Measurements from ENCODE around the gene ADAD2.

DNA sequence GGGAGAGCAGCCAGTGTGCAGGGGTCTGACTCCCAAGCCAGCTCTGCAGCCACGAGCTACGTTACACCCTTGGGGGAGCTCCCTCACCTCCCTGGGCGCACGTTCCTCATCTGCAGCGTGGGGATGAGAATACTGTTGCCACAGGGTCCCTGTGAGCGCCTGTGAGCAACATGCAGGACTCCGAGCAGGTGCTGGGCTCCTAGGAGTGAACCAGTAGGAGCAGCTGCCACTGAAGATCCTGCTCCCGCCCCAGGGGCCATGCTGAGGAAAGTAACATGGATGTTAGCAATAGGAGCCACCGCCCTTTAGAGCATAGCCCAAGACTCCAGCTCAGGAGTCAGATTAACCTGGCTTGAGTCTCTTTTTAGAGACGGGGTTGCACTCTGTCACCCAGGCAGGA lies 29.9 kb upstream of the ADAD2 start:
- TF ChIP-seq, protein P1, sequence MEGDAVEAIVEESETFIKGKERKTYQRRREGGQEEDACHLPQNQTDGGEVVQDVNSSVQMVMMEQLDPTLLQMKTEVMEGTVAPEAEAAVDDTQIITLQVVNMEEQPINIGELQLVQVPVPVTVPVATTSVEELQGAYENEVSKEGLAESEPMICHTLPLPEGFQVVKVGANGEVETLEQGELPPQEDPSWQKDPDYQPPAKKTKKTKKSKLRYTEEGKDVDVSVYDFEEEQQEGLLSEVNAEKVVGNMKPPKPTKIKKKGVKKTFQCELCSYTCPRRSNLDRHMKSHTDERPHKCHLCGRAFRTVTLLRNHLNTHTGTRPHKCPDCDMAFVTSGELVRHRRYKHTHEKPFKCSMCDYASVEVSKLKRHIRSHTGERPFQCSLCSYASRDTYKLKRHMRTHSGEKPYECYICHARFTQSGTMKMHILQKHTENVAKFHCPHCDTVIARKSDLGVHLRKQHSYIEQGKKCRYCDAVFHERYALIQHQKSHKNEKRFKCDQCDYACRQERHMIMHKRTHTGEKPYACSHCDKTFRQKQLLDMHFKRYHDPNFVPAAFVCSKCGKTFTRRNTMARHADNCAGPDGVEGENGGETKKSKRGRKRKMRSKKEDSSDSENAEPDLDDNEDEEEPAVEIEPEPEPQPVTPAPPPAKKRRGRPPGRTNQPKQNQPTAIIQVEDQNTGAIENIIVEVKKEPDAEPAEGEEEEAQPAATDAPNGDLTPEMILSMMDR (IDR thresholded peaks at IDR 0.05; ENCODE audit: extremely low read depth in 1 of 2, insufficient read depth in 1 of 2, low read depth in 1 of 2, low read length in 2 of 2): no peak
- no peak for TF ChIP-seq POLR2A (IDR thresholded peaks at IDR 0.05; ENCODE audit: low read depth, low read length)
- TF ChIP-seq FOS (IDR thresholded peaks at IDR 0.05; ENCODE audit: borderline replicate concordance, insufficient read depth, low read length): no peak
- no peak for TF ChIP-seq POLR2AphosphoS5 (IDR thresholded peaks at IDR 0.05; ENCODE audit: insufficient read depth, low read depth, low read length)
- no peak for TF ChIP-seq EZH2 (IDR thresholded peaks at IDR 0.05; ENCODE audit: borderline replicate concordance, low read depth, low read length, severe bottlenecking)
- no peak for TF ChIP-seq MAX (IDR thresholded peaks at IDR 0.05; ENCODE audit: insufficient read depth, insufficient read length)
- TF ChIP-seq JUN (IDR thresholded peaks at IDR 0.05; ENCODE audit: borderline replicate concordance, insufficient read depth, insufficient read length, low read depth): no peak
- TF ChIP-seq GATA2 (IDR thresholded peaks at IDR 0.05; ENCODE audit: insufficient read depth, insufficient read length, low read depth, low read length): no peak
- no peak for TF ChIP-seq MYC (IDR thresholded peaks at IDR 0.05; ENCODE audit: low read depth, low read length)
